HepG2 (cell line): ENCODE data around the gene CDK5RAP1. TPM values are rescaled to one million over a fixed set of nuclear protein-coding genes. Genes with fewer than 3 reads are reported as not detected.
A peak's percentile ranks its signal among the peaks of the same experiment; 100 is the strongest.

Experiments
- ARID2 ChIP-seq: sonication (generic); formaldehyde crosslinking; IDR thresholded peaks from 2 replicates; pipeline ENCODE4 v1.8.1; 2022; ENCODE audit warnings: mild to moderate bottlenecking, missing genetic modification reagents, borderline replicate concordance
- ATAD3A ChIP-seq: sonication (generic); formaldehyde crosslinking; IDR thresholded peaks from 2 replicates; pipeline ENCODE4 v1.4.0; 2020; ENCODE audit warnings: missing genetic modification reagents
- EED ChIP-seq: sonication (generic); formaldehyde crosslinking; IDR thresholded peaks from 2 replicates; pipeline ENCODE4 v1.5.0; 2020; ENCODE audit warnings: mild to moderate bottlenecking, missing genetic modification reagents
- ELF4 ChIP-seq: sonication (generic); formaldehyde crosslinking; IDR thresholded peaks from 2 replicates; pipeline ENCODE4 v1.5.0; 2020; ENCODE audit warnings: missing genetic modification reagents, mild to moderate bottlenecking, moderate library complexity, borderline replicate concordance
- MED8 ChIP-seq: sonication (generic); formaldehyde crosslinking; IDR thresholded peaks from 2 replicates; pipeline ENCODE4 v1.8.1; 2023; ENCODE audit warnings: mild to moderate bottlenecking, missing genetic modification reagents; ENCODE audit not compliant: insufficient replicate concordance
- MEIS2 ChIP-seq: sonication (generic); formaldehyde crosslinking; IDR thresholded peaks from 2 replicates; pipeline ENCODE4 v1.9.0; 2021; ENCODE audit warnings: mild to moderate bottlenecking, missing genetic modification reagents
- NCOR1 ChIP-seq: fragments of 200-600 bp; sonication (generic); IDR thresholded peaks from 2 replicates; pipeline ENCODE4 v1.7.0; 2017; ENCODE audit warnings: antibody characterized with exemption, low read length, borderline replicate concordance
- NFYB ChIP-seq: sonication (generic); formaldehyde crosslinking; IDR thresholded peaks from 2 replicates; pipeline ENCODE4 v1.4.0; 2020; ENCODE audit warnings: missing genetic modification reagents
- PAWR ChIP-seq: sonication (generic); formaldehyde crosslinking; IDR thresholded peaks from 2 replicates; pipeline ENCODE4 v1.4.0; 2020; ENCODE audit warnings: missing genetic modification reagents, mild to moderate bottlenecking, borderline replicate concordance
- RNF2 ChIP-seq: fragments of 450-650 bp; conservative IDR thresholded peaks from 2 replicates; pipeline ENCODE4 v1.6.1; 2016; ENCODE audit warnings: low read depth
- SIX4 ChIP-seq: sonication (generic); formaldehyde crosslinking; IDR thresholded peaks from 2 replicates; pipeline ENCODE4 v1.4.0; 2020; ENCODE audit warnings: missing genetic modification reagents
- SKI ChIP-seq: fragments of 450-650 bp; IDR thresholded peaks from one replicate; pipeline ENCODE4 v1.6.1; 2018; ENCODE audit warnings: mild to moderate bottlenecking; ENCODE audit not compliant: partially characterized antibody
- STAT5B ChIP-seq: sonication (generic); formaldehyde crosslinking; IDR thresholded peaks from 2 replicates; pipeline ENCODE4 v1.4.0; 2020; ENCODE audit warnings: missing genetic modification reagents
- ZNF30 ChIP-seq: sonication (generic); formaldehyde crosslinking; IDR thresholded peaks from 2 replicates; pipeline ENCODE4 v1.5.0; 2020; ENCODE audit warnings: mild to moderate bottlenecking, missing genetic modification reagents
- ZNF460 ChIP-seq: sonication (generic); formaldehyde crosslinking; IDR thresholded peaks from 2 replicates; pipeline ENCODE4 v1.5.1; 2020; ENCODE audit warnings: missing genetic modification reagents, mild to moderate bottlenecking, borderline replicate concordance
- ZNF674 ChIP-seq: sonication (generic); formaldehyde crosslinking; IDR thresholded peaks from 2 replicates; pipeline ENCODE4 v1.5.0; 2020; ENCODE audit warnings: low read depth, mild to moderate bottlenecking, missing genetic modification reagents
- ZNF724P ChIP-seq: sonication (generic); formaldehyde crosslinking; IDR thresholded peaks from 2 replicates; pipeline ENCODE4 v1.8.0; 2022; ENCODE audit warnings: missing genetic modification reagents, borderline replicate concordance
- ZNF768 ChIP-seq: sonication (generic); formaldehyde crosslinking; IDR thresholded peaks from 2 replicates; pipeline ENCODE4 v1.4.0; 2020; ENCODE audit warnings: missing genetic modification reagents
- polyA plus RNA-seq, 8 experiments: library from polyadenylated mRNA; depleted of rRNA in 3 of 8; stranded (reverse) in 7 of 8; unstranded in 1 of 8; fragments of >200 nt; fragmentation: Illumina TruSeq in 4 of 8; extraction: Trizol in 4 of 8; gene quantifications; 2 replicates each; pipeline versions ENCODE4 v1.2.1 to v1.2.3, GENCODE V29; 2011 to 2016; ENCODE audit warnings: low read depth in 4 of 8, missing spikeins in 1 of 8, mixed read lengths in 1 of 8; ENCODE audit not compliant: insufficient read depth in 1 of 8
- total RNA-seq, 5 experiments: library from RNA; depleted of rRNA; stranded (reverse); fragments of >200 nt; fragmentation: Illumina TruSeq; extraction: Trizol; gene quantifications; 2 replicates each; pipeline ENCODE4 v1.2.3, GENCODE V29; 2016; ENCODE audit warnings: low read depth in 1 of 5
- TF ChIP-seq, protein P1 (sequence below): sonication (generic); formaldehyde crosslinking; conservative IDR thresholded peaks from 2 replicates; pipeline ENCODE4 v1.8.1; 2023; ENCODE audit warnings: missing genetic modification reagents
- TF ChIP-seq, protein P2 (sequence below): sonication (generic); formaldehyde crosslinking; IDR thresholded peaks from 2 replicates; pipeline ENCODE4 v1.4.0; 2020; ENCODE audit warnings: mild to moderate bottlenecking, missing genetic modification reagents
- TF ChIP-seq, protein P3 (sequence below): sonication (generic); formaldehyde crosslinking; IDR thresholded peaks from 2 replicates; pipeline ENCODE4 v1.9.0; 2022; ENCODE audit warnings: low read depth, missing genetic modification reagents
- TF ChIP-seq, protein P4 (sequence below): sonication (generic); formaldehyde crosslinking; IDR thresholded peaks from 2 replicates; pipeline ENCODE4 v1.4.0; 2020; ENCODE audit warnings: missing genetic modification reagents, borderline replicate concordance
- TF ChIP-seq, protein P5 (sequence below): sonication (generic); formaldehyde crosslinking; IDR thresholded peaks from 2 replicates; pipeline ENCODE4 v1.5.0; 2020; ENCODE audit warnings: missing genetic modification reagents, mild to moderate bottlenecking, borderline replicate concordance

Gene CDK5RAP1
- total and polyA plus RNA-seq, 2 of the 13 experiments (the other 11 are each of a cell fraction or from before 2014, with no cell fraction given) = 53.6 to 98.2 TPM

DNA sequence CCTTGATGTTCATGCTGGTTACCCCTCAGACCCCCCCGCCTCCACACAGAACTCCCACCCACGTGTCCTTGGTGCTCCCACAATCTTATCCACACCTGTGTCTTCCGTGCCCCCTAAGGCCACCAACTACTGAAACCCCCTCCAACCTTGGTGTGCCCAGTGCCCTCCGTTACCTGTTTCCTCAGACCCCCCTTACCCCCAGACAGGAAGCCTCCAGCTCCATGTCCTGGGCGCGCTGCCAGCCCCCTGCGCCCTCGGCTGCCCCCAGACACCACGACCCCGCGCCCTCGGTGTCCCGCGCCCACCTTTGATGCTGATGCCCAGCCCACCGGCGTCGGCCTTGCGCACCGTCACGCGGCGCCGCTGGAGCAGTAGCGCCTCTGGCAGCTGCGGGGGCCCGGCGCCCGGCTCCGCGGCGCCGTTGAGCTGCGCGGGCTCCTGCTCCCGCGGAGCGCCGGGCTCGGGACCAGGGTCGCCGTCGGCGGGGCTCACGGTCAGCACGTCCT is 41.7 kb upstream of the CDK5RAP1 start (continued):
- TF ChIP-seq, protein P1, sequence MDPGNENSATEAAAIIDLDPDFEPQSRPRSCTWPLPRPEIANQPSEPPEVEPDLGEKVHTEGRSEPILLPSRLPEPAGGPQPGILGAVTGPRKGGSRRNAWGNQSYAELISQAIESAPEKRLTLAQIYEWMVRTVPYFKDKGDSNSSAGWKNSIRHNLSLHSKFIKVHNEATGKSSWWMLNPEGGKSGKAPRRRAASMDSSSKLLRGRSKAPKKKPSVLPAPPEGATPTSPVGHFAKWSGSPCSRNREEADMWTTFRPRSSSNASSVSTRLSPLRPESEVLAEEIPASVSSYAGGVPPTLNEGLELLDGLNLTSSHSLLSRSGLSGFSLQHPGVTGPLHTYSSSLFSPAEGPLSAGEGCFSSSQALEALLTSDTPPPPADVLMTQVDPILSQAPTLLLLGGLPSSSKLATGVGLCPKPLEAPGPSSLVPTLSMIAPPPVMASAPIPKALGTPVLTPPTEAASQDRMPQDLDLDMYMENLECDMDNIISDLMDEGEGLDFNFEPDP (CRISPR knock-in tag) = no peak
- TF ChIP-seq NCOR1 (0 out of 2 replicates have a peak, but pooled peaks have one; percentile 27), PAWR (no peak), ZNF724P (CRISPR knock-in tag) (no peak), SIX4 (no peak), ARID2 (CRISPR knock-in tag) (no peak), STAT5B (CRISPR knock-in tag) (0 out of 2 replicates have a peak, but pooled peaks have one; percentile 30), ELF4 (CRISPR knock-in tag) (no peak), ZNF768 (CRISPR knock-in tag) (no peak), RNF2 (peak; percentile 87), ZNF460 (CRISPR knock-in tag) (no peak), NFYB (CRISPR knock-in tag) (no peak), ATAD3A (CRISPR knock-in tag) (no peak), MEIS2 (CRISPR knock-in tag) (no peak), EED (CRISPR knock-in tag) (peak; percentile 55; the same call in 1 of the 2 replicates), ZNF30 (CRISPR knock-in tag) (no peak), SKI (no peak), ZNF674 (CRISPR knock-in tag) (no peak), MED8 (CRISPR knock-in tag) (no peak)
- TF ChIP-seq, protein P2, sequence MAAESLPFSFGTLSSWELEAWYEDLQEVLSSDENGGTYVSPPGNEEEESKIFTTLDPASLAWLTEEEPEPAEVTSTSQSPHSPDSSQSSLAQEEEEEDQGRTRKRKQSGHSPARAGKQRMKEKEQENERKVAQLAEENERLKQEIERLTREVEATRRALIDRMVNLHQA (CRISPR knock-in tag) = no peak
- TF ChIP-seq, protein P3, sequence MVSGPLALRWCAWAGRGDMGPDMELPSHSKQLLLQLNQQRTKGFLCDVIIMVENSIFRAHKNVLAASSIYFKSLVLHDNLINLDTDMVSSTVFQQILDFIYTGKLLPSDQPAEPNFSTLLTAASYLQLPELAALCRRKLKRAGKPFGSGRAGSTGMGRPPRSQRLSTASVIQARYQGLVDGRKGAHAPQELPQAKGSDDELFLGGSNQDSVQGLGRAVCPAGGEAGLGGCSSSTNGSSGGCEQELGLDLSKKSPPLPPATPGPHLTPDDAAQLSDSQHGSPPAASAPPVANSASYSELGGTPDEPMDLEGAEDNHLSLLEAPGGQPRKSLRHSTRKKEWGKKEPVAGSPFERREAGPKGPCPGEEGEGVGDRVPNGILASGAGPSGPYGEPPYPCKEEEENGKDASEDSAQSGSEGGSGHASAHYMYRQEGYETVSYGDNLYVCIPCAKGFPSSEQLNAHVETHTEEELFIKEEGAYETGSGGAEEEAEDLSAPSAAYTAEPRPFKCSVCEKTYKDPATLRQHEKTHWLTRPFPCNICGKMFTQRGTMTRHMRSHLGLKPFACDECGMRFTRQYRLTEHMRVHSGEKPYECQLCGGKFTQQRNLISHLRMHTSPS (CRISPR knock-in tag) = no peak; the same call in 1 of the 2 replicates
- TF ChIP-seq, protein P4, sequence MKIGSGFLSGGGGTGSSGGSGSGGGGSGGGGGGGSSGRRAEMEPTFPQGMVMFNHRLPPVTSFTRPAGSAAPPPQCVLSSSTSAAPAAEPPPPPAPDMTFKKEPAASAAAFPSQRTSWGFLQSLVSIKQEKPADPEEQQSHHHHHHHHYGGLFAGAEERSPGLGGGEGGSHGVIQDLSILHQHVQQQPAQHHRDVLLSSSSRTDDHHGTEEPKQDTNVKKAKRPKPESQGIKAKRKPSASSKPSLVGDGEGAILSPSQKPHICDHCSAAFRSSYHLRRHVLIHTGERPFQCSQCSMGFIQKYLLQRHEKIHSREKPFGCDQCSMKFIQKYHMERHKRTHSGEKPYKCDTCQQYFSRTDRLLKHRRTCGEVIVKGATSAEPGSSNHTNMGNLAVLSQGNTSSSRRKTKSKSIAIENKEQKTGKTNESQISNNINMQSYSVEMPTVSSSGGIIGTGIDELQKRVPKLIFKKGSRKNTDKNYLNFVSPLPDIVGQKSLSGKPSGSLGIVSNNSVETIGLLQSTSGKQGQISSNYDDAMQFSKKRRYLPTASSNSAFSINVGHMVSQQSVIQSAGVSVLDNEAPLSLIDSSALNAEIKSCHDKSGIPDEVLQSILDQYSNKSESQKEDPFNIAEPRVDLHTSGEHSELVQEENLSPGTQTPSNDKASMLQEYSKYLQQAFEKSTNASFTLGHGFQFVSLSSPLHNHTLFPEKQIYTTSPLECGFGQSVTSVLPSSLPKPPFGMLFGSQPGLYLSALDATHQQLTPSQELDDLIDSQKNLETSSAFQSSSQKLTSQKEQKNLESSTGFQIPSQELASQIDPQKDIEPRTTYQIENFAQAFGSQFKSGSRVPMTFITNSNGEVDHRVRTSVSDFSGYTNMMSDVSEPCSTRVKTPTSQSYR (CRISPR knock-in tag) = no peak
- TF ChIP-seq, protein P5, sequence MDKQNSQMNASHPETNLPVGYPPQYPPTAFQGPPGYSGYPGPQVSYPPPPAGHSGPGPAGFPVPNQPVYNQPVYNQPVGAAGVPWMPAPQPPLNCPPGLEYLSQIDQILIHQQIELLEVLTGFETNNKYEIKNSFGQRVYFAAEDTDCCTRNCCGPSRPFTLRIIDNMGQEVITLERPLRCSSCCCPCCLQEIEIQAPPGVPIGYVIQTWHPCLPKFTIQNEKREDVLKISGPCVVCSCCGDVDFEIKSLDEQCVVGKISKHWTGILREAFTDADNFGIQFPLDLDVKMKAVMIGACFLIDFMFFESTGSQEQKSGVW (CRISPR knock-in tag) = no peak
